ENCODE results near the gene PDE11A. TPM values are rescaled to one million over a fixed set of nuclear protein-coding genes. Genes with fewer than 3 reads are reported as not detected.

PDE11A gene
- total RNA-seq, 2 experiments from 2014 or later, result not detected

GRCh38 chr2:177595126-177595845 is 477.3 kb downstream of the PDE11A start:
- no peak for TF ChIP-seq CTCF (IDR thresholded peaks at IDR 0.05)
- H3K27me3 Mint-ChIP-seq, result peaks cover 3% of the 10 kb centered on the region
- intact Hi-C loops (cut with micrococcal nuclease), result no loop called here
- ChIA-PET POLR2A (no interaction called here), CTCF (interaction anchor here (1.5 kb wide), 1 partner anchor 9 kb away, joined by 5 read pairs; no protein-coding TSS in a partner anchor)
- no peaks in the 10 kb centered on the region for H3K9me3 Mint-ChIP-seq
- no peaks in the 10 kb centered on the region for H3K4me1 Mint-ChIP-seq (ENCODE audit: low read depth)
- no peak for DNase-seq
- no peak for ATAC-seq
- H3K4me3 Mint-ChIP-seq, result no peak overlapping the region
- no peaks in the 10 kb centered on the region for H3K36me3 Mint-ChIP-seq (ENCODE audit: low read depth)
- no peak overlapping the region for H3K27ac Mint-ChIP-seq

GRCh38 chr2:177593402-177593801 is 479.2 kb downstream of the PDE11A start:
- POLR2A ChIA-PET, result no interaction called here
- ATAC-seq, result no peak
- Mint-ChIP-seq H3K4me1 (ENCODE audit: low read depth) (no peaks in the 10 kb centered on the region), H3K27ac (no peak overlapping the region), H3K27me3 (peaks cover 3% of the 10 kb centered on the region), H3K4me3 (no peak overlapping the region), H3K36me3 (ENCODE audit: low read depth) (no peaks in the 10 kb centered on the region), H3K9me3 (no peaks in the 10 kb centered on the region)
- TF ChIP-seq CTCF (IDR thresholded peaks at IDR 0.05), result no peak
- CTCF ChIA-PET, result interaction anchor here (0.6 to 1.6 kb wide), 2 partner anchors 11 to 95 kb away, joined by 3 to 5 read pairs; no protein-coding TSS in a partner anchor
- DNase-seq, result no peak
- intact Hi-C loops (cut with micrococcal nuclease), result no loop called here

GRCh38 chr2:177592945-177593344 is 479.6 kb downstream of the PDE11A start:
- TF ChIP-seq CTCF (IDR thresholded peaks at IDR 0.05), result no peak
- H3K4me3 Mint-ChIP-seq, result no peak overlapping the region
- H3K9me3 Mint-ChIP-seq, result no peaks in the 10 kb centered on the region
- POLR2A ChIA-PET, result no interaction called here
- H3K36me3 Mint-ChIP-seq (ENCODE audit: low read depth), result no peaks in the 10 kb centered on the region
- H3K27ac Mint-ChIP-seq, result no peak overlapping the region
- intact Hi-C loops (cut with micrococcal nuclease), result no loop called here
- CTCF ChIA-PET, result interaction anchor here (1.6 kb wide), 1 partner anchor 12 kb away, joined by 5 read pairs; no protein-coding TSS in a partner anchor
- no peaks in the 10 kb centered on the region for H3K4me1 Mint-ChIP-seq (ENCODE audit: low read depth)
- H3K27me3 Mint-ChIP-seq, result peaks cover 3% of the 10 kb centered on the region
- ATAC-seq (no peak), DNase-seq (no peak)

GRCh38 chr2:177592397-177592796 is 480.2 kb downstream of the PDE11A start:
- H3K4me3 Mint-ChIP-seq, result no peak overlapping the region
- no peaks in the 10 kb centered on the region for H3K9me3 Mint-ChIP-seq
- H3K4me1 Mint-ChIP-seq (ENCODE audit: low read depth), result no peaks in the 10 kb centered on the region
- TF ChIP-seq CTCF (IDR thresholded peaks at IDR 0.05), result no peak
- H3K36me3 Mint-ChIP-seq (ENCODE audit: low read depth), result no peaks in the 10 kb centered on the region
- peaks cover 3% of the 10 kb centered on the region for H3K27me3 Mint-ChIP-seq
- ATAC-seq, result no peak
- CTCF ChIA-PET, result interaction anchor here (1.6 kb wide), 1 partner anchor 12 kb away, joined by 5 read pairs; no protein-coding TSS in a partner anchor
- H3K27ac Mint-ChIP-seq, result no peak overlapping the region
- intact Hi-C loops (cut with micrococcal nuclease), result no loop called here
- POLR2A ChIA-PET, result no interaction called here
- DNase-seq, result no peak

- no peaks in the 10 kb centered on the region for H3K36me3 Mint-ChIP-seq (ENCODE audit: low read depth)
- CTCF ChIA-PET, result no interaction called here
- no peak for ATAC-seq
These were observed 483.4 kb downstream of the PDE11A start for GRCh38 chr2:177589186-177589585.

More at GRCh38 chr2:177589186-177589585, 483.4 kb downstream of the PDE11A start:
- H3K27me3 Mint-ChIP-seq, result peaks cover 4% of the 10 kb centered on the region
- intact Hi-C loops (cut with micrococcal nuclease), result no loop called here
- TF ChIP-seq CTCF (IDR thresholded peaks at IDR 0.05), result no peak
- H3K4me3 Mint-ChIP-seq, result no peak overlapping the region
- POLR2A ChIA-PET, result interaction anchor here (0.8 kb wide), 1 partner anchor 10 kb away, joined by 3 read pairs; no protein-coding TSS in a partner anchor
- H3K9me3 Mint-ChIP-seq, result no peaks in the 10 kb centered on the region
- H3K4me1 Mint-ChIP-seq (ENCODE audit: low read depth), result no peaks in the 10 kb centered on the region
- no peak for DNase-seq
- H3K27ac Mint-ChIP-seq, result no peak overlapping the region
